ENCODE measurements around the gene TPGS2. TPM values are rescaled to one million over a fixed set of nuclear protein-coding genes. Genes with fewer than 3 reads are reported as not detected.
"Not testable (repeated sequence)": the region's sequence is repeated elsewhere in the genome, so short reads cannot be mapped to it uniquely, and the experiment has no call there.

Gene TPGS2, protein sequence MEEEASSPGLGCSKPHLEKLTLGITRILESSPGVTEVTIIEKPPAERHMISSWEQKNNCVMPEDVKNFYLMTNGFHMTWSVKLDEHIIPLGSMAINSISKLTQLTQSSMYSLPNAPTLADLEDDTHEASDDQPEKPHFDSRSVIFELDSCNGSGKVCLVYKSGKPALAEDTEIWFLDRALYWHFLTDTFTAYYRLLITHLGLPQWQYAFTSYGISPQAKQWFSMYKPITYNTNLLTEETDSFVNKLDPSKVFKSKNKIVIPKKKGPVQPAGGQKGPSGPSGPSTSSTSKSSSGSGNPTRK
- 100 to 1,000 TPM; 137 to 141 TPM for total RNA-seq

- Mint-ChIP-seq H3K9me3 (ENCODE audit: insufficient read depth) (no peaks in the 10 kb centered on the region), H3K4me1 (ENCODE audit: low read depth) (peaks cover 40% of the 10 kb centered on the region), H3K27me3 (ENCODE audit: low read depth) (no peaks in the 10 kb centered on the region), H3K36me3 (ENCODE audit: low read depth) (peaks cover 24% of the 10 kb centered on the region), H3K4me3 (peak within 1 kb of the TSS; percentile 86), H3K27ac (peak within 1 kb of the TSS; percentile 95)
- ChIA-PET POLR2A (interaction anchor here (0.5 to 1.2 kb wide), 7 partner anchors 9 to 795 kb away, joined by 3 read pairs; no protein-coding TSS in a partner anchor), CTCF (interaction anchor here (0.9 to 2.2 kb wide), 15 partner anchors 11 to 514 kb away, joined by 3 to 7 read pairs (median 4); no protein-coding TSS in a partner anchor)
- ATAC-seq (peak; percentile 93), DNase-seq (peak; percentile 91)
Measured at GRCh38 chr18:36828630-36829361, at the start of gene TPGS2, which contains the start of gene KIAA1328. Gene TPGS2, minus strand, starts transcription at chr18:36829002. Its CDS starts 235 bp downstream, at chr18:36828767. Gene KIAA1328, plus strand, starts transcription at chr18:36829127. Its CDS starts 12 bp downstream, at chr18:36829139.

GRCh38 chr18:36873826-36874225 lies 45.0 kb upstream of the TPGS2 start:
- H3K4me1 Mint-ChIP-seq (ENCODE audit: low read depth); CTCF ChIA-PET; POLR2A ChIA-PET; ATAC-seq; H3K27ac Mint-ChIP-seq; H3K9me3 Mint-ChIP-seq (ENCODE audit: insufficient read depth); H3K27me3 Mint-ChIP-seq (ENCODE audit: low read depth); DNase-seq; H3K4me3 Mint-ChIP-seq: not testable (repeated sequence)
- H3K36me3 Mint-ChIP-seq (ENCODE audit: low read depth): peaks cover 10% of the 10 kb centered on the region

- ChIA-PET CTCF (no interaction called here), POLR2A (no interaction called here)
- Mint-ChIP-seq H3K4me1 (ENCODE audit: low read depth) (peaks cover 4% of the 10 kb centered on the region), H3K36me3 (ENCODE audit: low read depth) (peaks cover 10% of the 10 kb centered on the region), H3K9me3 (ENCODE audit: insufficient read depth) (no peaks in the 10 kb centered on the region), H3K4me3 (no peak overlapping the region), H3K27me3 (ENCODE audit: low read depth) (no peaks in the 10 kb centered on the region), H3K27ac (no peak overlapping the region)
- DNase-seq: no peak
- ATAC-seq: no peak
Measured at GRCh38 chr18:36872329-36872728, 43.5 kb upstream of the TPGS2 start.

- Mint-ChIP-seq H3K4me1 (ENCODE audit: low read depth) (peaks cover 4% of the 10 kb centered on the region), H3K4me3 (no peak overlapping the region), H3K27me3 (ENCODE audit: low read depth) (no peaks in the 10 kb centered on the region), H3K9me3 (ENCODE audit: insufficient read depth) (no peaks in the 10 kb centered on the region), H3K27ac (no peak overlapping the region), H3K36me3 (ENCODE audit: low read depth) (peaks cover 10% of the 10 kb centered on the region)
- POLR2A ChIA-PET: no interaction called here
- no peak for ATAC-seq
- DNase-seq: no peak
- CTCF ChIA-PET: no interaction called here
Measured at GRCh38 chr18:36871801-36872200, 43.0 kb upstream of the TPGS2 start.

GRCh38 chr18:36867056-36867455 lies 38.3 kb upstream of the TPGS2 start:
- DNase-seq: no peak
- Mint-ChIP-seq H3K36me3 (ENCODE audit: low read depth) (peaks cover 6% of the 10 kb centered on the region), H3K9me3 (ENCODE audit: insufficient read depth) (no peaks in the 10 kb centered on the region), H3K4me1 (ENCODE audit: low read depth) (no peaks in the 10 kb centered on the region), H3K27ac (no peak overlapping the region), H3K4me3 (no peak overlapping the region), H3K27me3 (ENCODE audit: low read depth) (no peaks in the 10 kb centered on the region)
- ChIA-PET CTCF (no interaction called here), POLR2A (no interaction called here)
- no peak for ATAC-seq

DNA sequence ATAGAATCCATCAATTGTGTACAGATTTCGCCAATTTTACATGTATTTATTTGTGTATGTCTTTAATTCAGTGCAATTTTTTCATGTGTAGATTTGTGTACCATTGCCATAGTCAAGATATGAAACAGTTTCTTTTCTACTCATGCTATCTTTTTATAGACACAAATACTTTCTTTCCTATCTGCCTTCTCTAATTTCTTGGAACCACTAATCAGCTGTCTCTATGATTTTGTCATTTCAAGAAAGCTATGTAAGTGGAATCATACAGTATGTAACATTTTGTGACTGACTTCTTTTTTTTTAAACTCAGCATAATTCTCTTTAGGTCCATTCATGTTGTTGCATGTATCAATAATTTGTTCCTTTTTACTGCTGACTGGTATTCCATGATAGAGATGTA lies 33.4 kb upstream of the TPGS2 start:
- H3K27me3 Mint-ChIP-seq (ENCODE audit: low read depth): no peaks in the 10 kb centered on the region
- no peak for ATAC-seq
- CTCF ChIA-PET: no interaction called here

DNA sequence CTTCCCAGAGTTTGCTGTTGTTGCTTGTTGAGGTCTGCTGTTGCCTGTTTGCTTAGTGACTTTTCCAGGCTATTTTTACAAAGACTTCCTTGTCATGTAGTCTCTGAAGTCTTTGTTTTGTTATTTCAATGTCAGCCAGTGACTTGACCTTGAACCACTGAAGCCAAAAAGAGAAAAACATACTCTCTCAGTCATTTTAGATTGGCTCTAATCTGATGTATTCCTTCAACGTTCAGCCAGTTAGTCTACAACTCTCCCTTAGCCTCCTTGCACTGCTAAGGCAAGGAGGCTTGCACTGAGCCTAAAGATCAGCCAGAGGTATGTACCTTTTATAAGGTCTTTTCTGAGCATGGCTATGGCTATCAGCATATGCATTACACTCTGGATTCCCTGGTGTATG lies 28.0 kb upstream of the TPGS2 start:
- Mint-ChIP-seq H3K27ac (no peak overlapping the region), H3K9me3 (ENCODE audit: insufficient read depth) (peaks cover 18% of the 10 kb centered on the region), H3K4me1 (ENCODE audit: low read depth) (no peaks in the 10 kb centered on the region), H3K27me3 (ENCODE audit: low read depth) (no peaks in the 10 kb centered on the region), H3K36me3 (ENCODE audit: low read depth) (peaks cover 29% of the 10 kb centered on the region), H3K4me3 (no peak overlapping the region)
- ATAC-seq (no peak), DNase-seq (no peak)
- ChIA-PET POLR2A (no interaction called here), CTCF (interaction anchor here (1.0 kb wide), 1 partner anchor 28 kb away, joined by 3 read pairs; the partner anchor contains the start of genes KIAA1328 and TPGS2)

More for the DNA sequence above, 33.4 kb upstream of the TPGS2 start:
- peaks cover 4% of the 10 kb centered on the region for H3K36me3 Mint-ChIP-seq (ENCODE audit: low read depth)
- no peaks in the 10 kb centered on the region for H3K4me1 Mint-ChIP-seq (ENCODE audit: low read depth)
- POLR2A ChIA-PET: no interaction called here
- no peaks in the 10 kb centered on the region for H3K9me3 Mint-ChIP-seq (ENCODE audit: insufficient read depth)
- H3K27ac Mint-ChIP-seq: no peak overlapping the region
- no peak for DNase-seq
- H3K4me3 Mint-ChIP-seq: no peak overlapping the region

DNA sequence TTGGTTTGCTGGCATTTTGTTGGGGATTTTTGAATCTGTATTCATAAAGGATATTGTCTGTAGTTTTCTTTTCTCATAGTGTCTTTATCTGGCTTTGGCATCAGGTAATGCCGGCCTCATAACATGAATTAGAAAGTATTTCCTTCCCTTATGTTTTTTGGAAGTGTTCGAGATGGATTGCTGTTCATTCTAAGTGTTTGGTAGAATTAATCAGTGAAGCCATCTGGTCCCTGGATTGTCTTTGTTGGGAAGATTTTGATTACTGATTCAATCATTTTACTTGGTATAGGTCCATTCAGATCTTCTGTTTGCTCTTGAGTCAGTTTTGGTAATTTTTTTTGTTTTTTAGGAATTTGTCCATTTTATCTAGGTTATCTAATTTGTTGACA lies 22.4 kb upstream of the TPGS2 start:
- H3K9me3 Mint-ChIP-seq (ENCODE audit: insufficient read depth): peaks cover 27% of the 10 kb centered on the region
- POLR2A ChIA-PET: no interaction called here

DNA sequence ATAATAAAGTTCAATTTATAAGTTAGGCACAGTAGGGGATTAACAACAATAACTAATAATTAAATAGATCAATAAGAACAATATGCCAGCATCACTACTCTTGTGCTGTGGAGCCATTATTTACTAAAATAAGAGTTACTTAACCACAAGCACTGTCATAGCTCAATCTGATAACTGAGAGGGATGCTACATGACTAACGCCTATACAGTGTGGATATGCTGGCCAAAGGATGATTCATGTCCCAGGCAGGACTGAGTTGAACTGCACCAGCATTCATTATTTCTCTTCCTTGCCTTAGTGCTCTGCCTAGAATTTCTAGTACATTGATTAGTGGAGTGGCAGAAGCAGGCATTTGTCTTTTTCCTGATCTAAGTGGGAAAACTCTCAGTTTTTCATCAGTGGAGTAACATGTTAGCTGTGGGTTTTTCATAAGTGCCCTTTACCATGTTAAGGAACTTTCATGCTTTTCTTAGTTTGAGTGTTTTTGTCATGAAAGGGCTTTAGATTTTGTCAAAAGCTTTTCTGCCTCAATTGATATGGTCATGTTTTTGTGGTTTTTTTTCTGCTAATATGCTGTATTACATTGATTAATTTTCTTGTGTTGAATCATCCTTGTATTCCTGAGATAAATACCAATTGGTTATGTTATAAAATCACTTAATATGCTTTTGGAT lies 21.9 kb upstream of the TPGS2 start:
- POLR2A ChIA-PET: no interaction called here
- Mint-ChIP-seq H3K36me3 (ENCODE audit: low read depth) (peaks cover 27% of the 10 kb centered on the region), H3K4me3 (no peak overlapping the region), H3K27ac (no peak overlapping the region), H3K4me1 (ENCODE audit: low read depth) (no peaks in the 10 kb centered on the region), H3K27me3 (ENCODE audit: low read depth) (no peaks in the 10 kb centered on the region), H3K9me3 (ENCODE audit: insufficient read depth) (peaks cover 27% of the 10 kb centered on the region)
- ATAC-seq: no peak
- CTCF ChIA-PET: interaction anchor here (1.0 kb wide), 1 partner anchor 22 kb away, joined by 5 read pairs; the partner anchor contains the start of genes KIAA1328 and TPGS2
- DNase-seq: no peak

More for the DNA sequence above, 22.4 kb upstream of the TPGS2 start:
- Mint-ChIP-seq H3K36me3 (ENCODE audit: low read depth) (peaks cover 28% of the 10 kb centered on the region), H3K4me1 (ENCODE audit: low read depth) (no peaks in the 10 kb centered on the region), H3K27me3 (ENCODE audit: low read depth) (no peaks in the 10 kb centered on the region), H3K4me3 (no peak overlapping the region), H3K27ac (no peak overlapping the region)
- ATAC-seq (no peak), DNase-seq (no peak)
- CTCF ChIA-PET: no interaction called here

- no peak overlapping the region for H3K27ac Mint-ChIP-seq
- DNase-seq: no peak
- ATAC-seq: no peak
- POLR2A ChIA-PET: no interaction called here
- H3K9me3 Mint-ChIP-seq (ENCODE audit: insufficient read depth): peaks cover 24% of the 10 kb centered on the region
- CTCF ChIA-PET: no interaction called here
- no peaks in the 10 kb centered on the region for H3K4me1 Mint-ChIP-seq (ENCODE audit: low read depth)
- no peaks in the 10 kb centered on the region for H3K27me3 Mint-ChIP-seq (ENCODE audit: low read depth)
- H3K36me3 Mint-ChIP-seq (ENCODE audit: low read depth): peaks cover 26% of the 10 kb centered on the region
- H3K4me3 Mint-ChIP-seq: no peak overlapping the region
Measured at GRCh38 chr18:36849288-36850006, 20.6 kb upstream of the TPGS2 start.

GRCh38 chr18:36848609-36849008 lies 19.8 kb upstream of the TPGS2 start:
- peaks cover 2% of the 10 kb centered on the region for H3K4me1 Mint-ChIP-seq (ENCODE audit: low read depth)
- H3K9me3 Mint-ChIP-seq (ENCODE audit: insufficient read depth): peaks cover 22% of the 10 kb centered on the region
- no peak overlapping the region for H3K27ac Mint-ChIP-seq
- DNase-seq: no peak
- CTCF ChIA-PET: no interaction called here
- POLR2A ChIA-PET: no interaction called here
- H3K27me3 Mint-ChIP-seq (ENCODE audit: low read depth): no peaks in the 10 kb centered on the region
- no peak for ATAC-seq
- peaks cover 22% of the 10 kb centered on the region for H3K36me3 Mint-ChIP-seq (ENCODE audit: low read depth)
- no peak overlapping the region for H3K4me3 Mint-ChIP-seq

Measured in activated CD8-positive, alpha-beta T cell treated with anti-CD3 and anti-CD28 coated beads, Interleukin-2, amount 10 ng/mL, durations not matched to agents 7 days and 5 days (primary cell).